Measurements from ENCODE around the gene KCND3.

GRCh38 chr1:111943066-111943465, 46.4 kb downstream of the KCND3 start:
- TF ChIP-seq, protein P1, sequence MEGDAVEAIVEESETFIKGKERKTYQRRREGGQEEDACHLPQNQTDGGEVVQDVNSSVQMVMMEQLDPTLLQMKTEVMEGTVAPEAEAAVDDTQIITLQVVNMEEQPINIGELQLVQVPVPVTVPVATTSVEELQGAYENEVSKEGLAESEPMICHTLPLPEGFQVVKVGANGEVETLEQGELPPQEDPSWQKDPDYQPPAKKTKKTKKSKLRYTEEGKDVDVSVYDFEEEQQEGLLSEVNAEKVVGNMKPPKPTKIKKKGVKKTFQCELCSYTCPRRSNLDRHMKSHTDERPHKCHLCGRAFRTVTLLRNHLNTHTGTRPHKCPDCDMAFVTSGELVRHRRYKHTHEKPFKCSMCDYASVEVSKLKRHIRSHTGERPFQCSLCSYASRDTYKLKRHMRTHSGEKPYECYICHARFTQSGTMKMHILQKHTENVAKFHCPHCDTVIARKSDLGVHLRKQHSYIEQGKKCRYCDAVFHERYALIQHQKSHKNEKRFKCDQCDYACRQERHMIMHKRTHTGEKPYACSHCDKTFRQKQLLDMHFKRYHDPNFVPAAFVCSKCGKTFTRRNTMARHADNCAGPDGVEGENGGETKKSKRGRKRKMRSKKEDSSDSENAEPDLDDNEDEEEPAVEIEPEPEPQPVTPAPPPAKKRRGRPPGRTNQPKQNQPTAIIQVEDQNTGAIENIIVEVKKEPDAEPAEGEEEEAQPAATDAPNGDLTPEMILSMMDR (IDR thresholded peaks at IDR 0.05): no peak
- no peak for TF ChIP-seq POLR2AphosphoS5 (IDR thresholded peaks at IDR 0.05; ENCODE audit: insufficient read depth in 1 of 2, low read depth in 1 of 2)
